ENCODE results near the gene SGMS1. TPM values are rescaled to one million over a fixed set of nuclear protein-coding genes. Genes with fewer than 3 reads are reported as not detected.
A peak's percentile ranks its signal among the peaks of the same experiment; 100 is the strongest.
"Not testable (repeated sequence)": the region's sequence is repeated elsewhere in the genome, so short reads cannot be mapped to it uniquely, and the experiment has no call there.

SGMS1 gene
- 100 to 1,000 TPM; 107 to 234 (median 134) TPM for total RNA-seq

DNA sequence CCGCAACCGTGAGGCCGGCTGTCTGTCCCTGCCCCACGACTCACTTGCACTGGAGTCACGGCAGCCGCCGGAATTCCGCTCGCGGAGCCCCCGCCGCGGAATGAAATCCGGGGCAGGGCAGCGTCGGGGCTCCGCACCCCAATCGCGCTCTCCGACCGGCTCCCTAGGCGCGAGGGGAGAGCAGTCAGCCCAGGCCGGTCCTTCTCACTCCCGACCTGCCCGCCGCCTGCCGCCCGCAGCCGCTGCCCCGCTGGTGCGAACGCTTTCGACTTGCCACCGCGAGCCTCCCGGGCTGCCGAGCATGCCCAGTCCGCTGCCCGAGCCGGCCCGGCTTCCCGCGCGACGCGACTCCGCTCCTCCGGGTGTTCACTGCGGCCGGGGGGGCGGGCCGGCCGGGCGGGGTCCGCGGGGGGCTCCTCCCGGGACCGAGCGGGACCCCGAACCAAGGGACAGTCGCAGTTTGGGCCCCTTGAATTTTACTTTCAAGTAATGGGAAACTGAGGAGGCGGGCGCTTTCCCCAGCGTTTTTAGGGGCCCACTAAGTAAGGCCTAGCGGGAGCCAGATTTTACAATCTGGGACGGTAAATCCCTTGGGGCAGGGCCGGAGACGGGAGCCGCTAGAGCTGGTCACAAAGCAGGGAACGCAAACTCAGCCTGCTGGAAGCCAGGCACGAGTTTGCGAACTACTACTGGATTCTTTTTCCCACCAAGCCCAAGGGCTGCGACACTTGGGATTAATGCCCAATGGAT lies at the start of gene SGMS1:
Gene SGMS1 (minus strand): TSS at position 294 of the 750 bp plus-strand sequence. CDS start 279,842 bp downstream, outside the sequence.
- WGBS, 2 donors, result 0 to 1% methylated on average over 21 to 49 of the region's 74 CpGs

DNA sequence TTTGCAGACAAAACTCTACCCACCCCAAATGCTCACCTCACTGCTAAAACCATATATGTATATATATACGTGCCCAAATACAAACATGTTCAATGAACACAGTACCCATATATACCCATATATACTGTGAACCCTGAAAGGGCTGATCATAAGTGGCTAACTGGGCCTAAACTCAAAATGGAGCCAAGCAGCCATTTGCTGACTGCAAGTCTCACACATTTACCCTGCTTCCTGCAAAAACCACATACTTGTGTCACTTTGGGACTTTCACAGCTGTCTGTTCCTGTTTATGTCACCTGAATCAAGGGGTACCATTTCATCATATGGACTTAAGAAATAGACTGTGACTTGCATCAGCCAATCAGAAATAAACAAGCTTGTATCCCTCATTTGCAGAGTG lies 48.4 kb upstream of the SGMS1 start:
- not testable (repeated sequence) for DNase-seq (ENCODE audit: low spot score in 2 of 2); H3K27me3 ChIP-seq; H3K4me1 ChIP-seq; H3K36me3 ChIP-seq; H3K9me3 ChIP-seq; H3K4me3 ChIP-seq; H3K27ac ChIP-seq
- 88 to 100% methylated on average over 1 of the region's 1 CpG for WGBS, 2 donors

More for the DNA sequence above, at the start of gene SGMS1:
- Histone ChIP-seq H3K27me3 (no peaks in the 10 kb centered on the region), H3K9me3 (no peaks in the 10 kb centered on the region), H3K27ac (peak within 1 kb of the TSS; percentile 96 to 100 (median 96)), H3K36me3 (no peaks in the 10 kb centered on the region), H3K4me1 (peaks cover 0 to 41% (median 22%) of the 10 kb centered on the region in 4 donors), H3K4me3 (peak within 1 kb of the TSS; percentile 83 to 94 (median 87))
- TF ChIP-seq, protein P1, sequence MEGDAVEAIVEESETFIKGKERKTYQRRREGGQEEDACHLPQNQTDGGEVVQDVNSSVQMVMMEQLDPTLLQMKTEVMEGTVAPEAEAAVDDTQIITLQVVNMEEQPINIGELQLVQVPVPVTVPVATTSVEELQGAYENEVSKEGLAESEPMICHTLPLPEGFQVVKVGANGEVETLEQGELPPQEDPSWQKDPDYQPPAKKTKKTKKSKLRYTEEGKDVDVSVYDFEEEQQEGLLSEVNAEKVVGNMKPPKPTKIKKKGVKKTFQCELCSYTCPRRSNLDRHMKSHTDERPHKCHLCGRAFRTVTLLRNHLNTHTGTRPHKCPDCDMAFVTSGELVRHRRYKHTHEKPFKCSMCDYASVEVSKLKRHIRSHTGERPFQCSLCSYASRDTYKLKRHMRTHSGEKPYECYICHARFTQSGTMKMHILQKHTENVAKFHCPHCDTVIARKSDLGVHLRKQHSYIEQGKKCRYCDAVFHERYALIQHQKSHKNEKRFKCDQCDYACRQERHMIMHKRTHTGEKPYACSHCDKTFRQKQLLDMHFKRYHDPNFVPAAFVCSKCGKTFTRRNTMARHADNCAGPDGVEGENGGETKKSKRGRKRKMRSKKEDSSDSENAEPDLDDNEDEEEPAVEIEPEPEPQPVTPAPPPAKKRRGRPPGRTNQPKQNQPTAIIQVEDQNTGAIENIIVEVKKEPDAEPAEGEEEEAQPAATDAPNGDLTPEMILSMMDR (IDR thresholded peaks at IDR 0.05), result peak in 1 of 5 experiments; percentile 23
- no peak for TF ChIP-seq EP300 (IDR thresholded peaks at IDR 0.05)
- TF ChIP-seq POLR2A (IDR thresholded peaks at IDR 0.05), result peak; percentile 43 to 65
- peak; percentile 69 to 73 for DNase-seq (ENCODE audit: low spot score in 2 of 2)

DNA sequence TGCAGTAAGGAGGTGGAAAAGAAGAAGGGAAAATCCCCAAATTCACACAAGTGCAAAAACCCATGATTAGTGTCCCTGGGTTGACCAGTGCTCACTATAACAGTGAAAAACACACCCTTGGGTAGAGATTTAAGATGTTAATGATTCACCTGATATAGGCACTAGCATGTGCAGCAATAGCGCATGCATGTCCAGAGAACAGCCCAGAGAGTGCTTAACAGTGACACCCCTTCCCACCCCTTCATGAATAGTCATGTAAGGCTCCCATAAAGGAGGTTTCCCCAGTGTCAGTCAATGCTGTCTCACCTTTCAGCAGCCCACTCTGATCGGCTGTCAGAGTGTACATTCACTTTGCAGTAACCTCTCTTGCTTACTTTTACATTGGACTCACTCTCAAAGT lies 47.9 kb upstream of the SGMS1 start:
- H3K36me3 ChIP-seq; H3K4me3 ChIP-seq; H3K27ac ChIP-seq; H3K9me3 ChIP-seq; H3K4me1 ChIP-seq; DNase-seq (ENCODE audit: low spot score in 2 of 2); H3K27me3 ChIP-seq: not testable (repeated sequence)
- WGBS, 2 donors, result 82 to 100% methylated on average over 1 to 2 of the region's 2 CpGs

DNA sequence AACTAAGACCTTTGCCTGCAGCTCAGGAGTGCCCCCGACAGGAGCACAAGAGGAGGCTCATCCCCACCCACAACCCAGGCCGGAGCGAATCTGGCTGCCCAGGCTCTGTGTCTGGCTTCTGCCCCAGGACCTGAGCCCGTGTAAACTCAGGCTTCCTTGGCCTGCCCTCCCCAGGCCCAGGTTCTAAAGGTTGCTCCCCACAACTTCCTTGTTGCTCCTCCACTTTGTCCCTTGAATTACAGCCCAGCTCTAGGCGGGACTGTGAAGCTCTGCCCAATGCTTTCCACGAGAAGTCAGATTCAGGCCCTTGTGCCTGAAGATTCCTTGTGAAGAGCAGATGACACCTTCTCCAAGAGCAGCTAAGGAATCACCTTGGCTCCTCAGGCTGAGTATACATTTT lies 46.2 kb upstream of the SGMS1 start:
- 84 to 100% methylated on average over 2 to 3 of the region's 6 CpGs for WGBS, 2 donors
- not testable (repeated sequence) for H3K4me1 ChIP-seq

DNA sequence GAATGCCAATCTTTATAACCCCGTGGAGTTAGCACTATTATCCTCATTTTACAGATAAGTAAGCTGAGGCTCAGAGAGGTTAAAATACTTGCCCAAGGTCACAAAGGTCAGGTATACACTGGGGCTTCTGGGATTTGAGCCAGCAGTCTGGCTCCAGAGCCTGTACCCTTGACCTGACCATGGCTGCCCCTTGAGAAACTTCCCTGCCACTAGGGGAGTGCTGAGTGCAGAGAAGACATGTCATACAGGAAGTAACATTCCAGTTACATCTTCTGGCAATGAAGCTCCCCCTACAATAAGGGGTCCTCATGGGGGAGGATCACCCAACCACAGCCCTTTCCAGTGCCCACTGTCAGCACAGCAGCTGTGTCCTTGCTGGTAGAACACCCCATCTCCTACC lies 43.6 kb upstream of the SGMS1 start:
- not testable (repeated sequence) for DNase-seq (ENCODE audit: low spot score in 2 of 2)
- WGBS, 2 donors, result 41 to 64% methylated on average over 1 of the region's 1 CpG

More for the DNA sequence above, 46.2 kb upstream of the SGMS1 start:
- H3K27ac ChIP-seq; H3K9me3 ChIP-seq; DNase-seq (ENCODE audit: low spot score in 2 of 2); H3K27me3 ChIP-seq; H3K4me3 ChIP-seq; H3K36me3 ChIP-seq: not testable (repeated sequence)

DNA sequence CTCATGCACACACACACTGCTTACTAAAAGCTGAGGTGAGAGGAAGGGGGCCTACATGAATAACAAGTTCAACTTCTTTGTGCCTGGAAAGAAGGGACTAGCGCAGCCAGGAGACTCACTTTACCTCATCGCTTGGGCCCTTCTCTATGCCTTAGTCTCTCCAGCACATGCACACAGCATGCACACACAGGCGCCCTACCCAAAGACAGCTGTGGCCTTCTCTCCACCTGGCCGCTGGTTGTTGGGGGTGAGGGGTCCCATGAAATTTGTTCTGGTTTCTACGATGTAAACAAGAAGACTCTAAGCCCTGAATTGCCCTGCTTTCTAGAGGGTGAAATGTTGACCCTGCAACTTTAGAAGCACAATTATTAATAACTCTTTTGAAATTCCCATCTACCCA lies 38.7 kb upstream of the SGMS1 start:
- not testable (repeated sequence) for DNase-seq (ENCODE audit: low spot score in 2 of 2); H3K27ac ChIP-seq; H3K27me3 ChIP-seq; H3K4me3 ChIP-seq; H3K4me1 ChIP-seq; H3K36me3 ChIP-seq; H3K9me3 ChIP-seq
- 85 to 90% methylated on average over 5 of the region's 5 CpGs for WGBS, 2 donors

More for the DNA sequence above, 43.6 kb upstream of the SGMS1 start:
- not testable (repeated sequence) for H3K27ac ChIP-seq, H3K36me3 ChIP-seq, H3K4me3 ChIP-seq, H3K9me3 ChIP-seq, H3K4me1 ChIP-seq, H3K27me3 ChIP-seq

DNA sequence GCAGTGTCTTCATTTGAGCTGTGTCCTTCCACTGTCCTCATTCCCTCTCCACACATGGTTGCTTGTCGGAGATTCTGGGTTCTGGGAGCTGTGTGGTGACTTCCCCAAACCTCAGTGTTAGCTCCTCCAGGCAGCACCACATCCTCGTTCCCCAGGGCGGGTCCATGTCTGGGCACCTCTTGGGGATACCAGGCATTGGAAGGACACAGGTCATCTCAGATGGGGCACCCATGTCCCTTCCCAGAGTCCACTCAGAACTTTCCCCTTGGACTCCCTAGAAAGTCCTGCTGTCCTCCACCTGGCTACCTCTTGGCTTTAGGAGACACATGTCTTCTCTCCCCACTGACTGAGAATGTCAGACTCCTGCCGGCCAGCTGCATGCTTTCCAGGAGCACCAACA lies 37.8 kb upstream of the SGMS1 start:
- H3K27me3 ChIP-seq; H3K9me3 ChIP-seq; H3K27ac ChIP-seq; DNase-seq (ENCODE audit: low spot score in 2 of 2); H3K4me1 ChIP-seq; H3K4me3 ChIP-seq; H3K36me3 ChIP-seq: not testable (repeated sequence)
- WGBS, 2 donors, result 89 to 92% methylated on average over 4 of the region's 4 CpGs

DNA sequence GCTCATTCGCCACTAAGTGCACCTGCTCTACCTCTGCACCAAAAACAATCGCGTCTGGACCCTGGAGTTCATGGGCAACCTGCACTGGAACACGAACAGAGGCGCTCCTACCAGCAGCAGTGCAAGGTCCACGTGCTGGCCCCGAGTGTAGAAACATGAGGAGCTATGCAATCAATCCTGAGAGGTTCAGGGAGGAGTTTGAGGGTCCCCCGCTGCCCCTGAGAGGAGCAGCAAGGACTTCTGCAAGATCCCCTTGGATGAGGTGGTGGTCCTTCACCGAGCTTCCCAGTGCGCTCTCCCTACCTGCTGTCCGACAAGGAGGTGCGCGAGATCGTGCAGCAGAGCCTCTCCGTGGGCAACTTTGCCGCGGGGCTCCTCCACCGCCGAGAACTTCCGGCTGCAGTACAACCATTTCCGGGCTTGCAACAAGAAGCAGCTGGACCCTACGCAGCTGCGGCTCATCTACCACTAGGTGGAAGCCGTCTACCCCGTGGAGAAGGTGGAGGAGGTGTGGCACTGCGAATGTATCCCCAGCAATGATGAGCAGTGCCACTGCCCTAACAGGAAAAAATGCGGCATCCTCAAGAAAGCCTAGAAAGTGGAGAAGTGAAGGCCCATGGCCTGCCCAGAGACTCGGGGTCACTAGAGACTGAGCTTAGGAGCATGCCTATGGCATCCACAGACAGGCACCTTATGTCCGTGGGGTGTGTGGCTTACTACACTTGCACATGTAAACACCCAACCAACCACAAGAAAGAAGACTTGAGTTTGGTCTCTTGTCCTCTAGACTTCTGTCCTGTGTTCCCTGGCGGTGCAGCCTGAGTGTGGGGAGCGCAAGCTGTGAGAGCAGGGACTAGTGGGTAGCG lies 36.3 kb upstream of the SGMS1 start:
- not testable (repeated sequence) for H3K36me3 ChIP-seq; H3K27ac ChIP-seq; DNase-seq (ENCODE audit: low spot score in 2 of 2); H3K27me3 ChIP-seq; H3K9me3 ChIP-seq; H3K4me1 ChIP-seq
- 66 to 71% methylated on average over 31 to 32 of the region's 32 CpGs for WGBS, 2 donors
- peak overlapping the region in 1 of 4 donors; percentile 22 for H3K4me3 ChIP-seq

DNA sequence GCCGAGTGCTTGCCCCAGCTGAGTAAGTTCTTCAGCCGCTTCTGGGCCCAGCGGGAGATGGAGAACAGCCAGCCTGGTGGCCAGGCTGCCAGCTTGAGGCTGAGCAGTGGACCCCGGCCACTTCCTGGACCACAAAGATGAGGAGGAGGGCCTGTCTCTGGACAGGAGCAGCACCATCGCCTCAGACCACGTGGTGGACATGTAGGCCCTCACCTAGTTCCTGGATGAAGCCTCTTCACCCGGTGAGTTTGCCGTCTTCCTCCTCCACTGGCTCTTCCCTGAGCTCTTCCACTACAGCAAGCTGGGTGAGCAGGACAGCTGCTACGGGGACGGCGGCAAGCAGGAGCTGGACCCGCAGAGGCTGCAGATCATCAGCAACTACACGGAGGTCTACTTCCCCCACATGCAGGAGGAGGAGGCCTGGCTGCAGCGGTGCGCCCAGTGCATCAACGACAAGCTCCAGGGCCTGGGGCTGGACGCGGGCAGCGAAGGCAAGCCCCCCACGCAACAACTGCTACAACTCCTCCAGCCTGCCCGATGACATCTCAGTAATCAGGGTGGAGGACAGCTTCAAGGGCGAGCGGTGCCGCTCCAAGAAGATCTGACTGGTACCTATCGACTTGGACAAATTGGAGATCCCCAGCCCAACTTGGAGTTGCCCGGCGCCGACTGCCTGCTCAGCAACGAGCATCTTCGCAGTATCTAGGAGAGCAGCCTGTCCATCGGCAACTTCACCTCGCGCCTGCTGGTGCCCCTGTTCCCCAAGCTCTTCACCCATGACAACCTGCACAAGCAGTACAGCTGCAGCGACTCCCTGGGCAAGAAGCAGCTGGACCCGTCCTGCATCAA lies 35.5 kb upstream of the SGMS1 start:
- DNase-seq (ENCODE audit: low spot score in 2 of 2); H3K27ac ChIP-seq; H3K27me3 ChIP-seq; H3K4me1 ChIP-seq; H3K36me3 ChIP-seq; H3K9me3 ChIP-seq: not testable (repeated sequence)
- 92 to 93% methylated on average over 33 of the region's 35 CpGs for WGBS, 2 donors
- H3K4me3 ChIP-seq, result peak overlapping the region in 1 of 4 donors; percentile 22
